22Rv1 (cell line): Measurements from ENCODE around the gene WWC1.

ENCODE experiments used
- ZFX ChIP-seq: fragments of 450-650 bp; IDR thresholded peaks from 2 replicates; pipeline ENCODE4 v1.6.1; 2017; ENCODE audit warnings: antibody characterized with exemption, borderline replicate concordance
- TF ChIP-seq, protein P1 (sequence below): fragments of 450-650 bp; IDR thresholded peaks from 2 replicates; pipeline ENCODE4 v1.5.1; 2017; ENCODE audit warnings: mild to moderate bottlenecking

DNA sequence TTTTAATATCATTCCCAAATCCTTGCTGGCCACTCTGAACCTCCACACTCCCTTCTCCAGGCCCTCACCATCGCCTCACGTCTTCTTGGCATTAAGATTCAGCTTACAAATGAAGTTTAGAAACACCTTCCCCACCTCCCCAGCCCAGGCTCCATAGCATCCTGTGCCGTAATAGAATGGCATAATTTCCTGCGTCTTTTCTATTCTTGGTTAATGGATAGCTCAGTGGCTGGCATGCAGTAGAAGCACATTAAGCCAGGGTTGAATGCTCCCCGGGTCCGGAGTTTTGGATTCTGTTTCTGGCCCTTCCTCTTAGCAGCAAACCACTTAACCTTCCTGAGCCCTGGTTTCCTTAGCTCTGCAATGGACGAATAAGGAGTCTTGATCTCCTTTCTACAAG, 13.8 kb downstream of the WWC1 start:
- TF ChIP-seq, protein P1, sequence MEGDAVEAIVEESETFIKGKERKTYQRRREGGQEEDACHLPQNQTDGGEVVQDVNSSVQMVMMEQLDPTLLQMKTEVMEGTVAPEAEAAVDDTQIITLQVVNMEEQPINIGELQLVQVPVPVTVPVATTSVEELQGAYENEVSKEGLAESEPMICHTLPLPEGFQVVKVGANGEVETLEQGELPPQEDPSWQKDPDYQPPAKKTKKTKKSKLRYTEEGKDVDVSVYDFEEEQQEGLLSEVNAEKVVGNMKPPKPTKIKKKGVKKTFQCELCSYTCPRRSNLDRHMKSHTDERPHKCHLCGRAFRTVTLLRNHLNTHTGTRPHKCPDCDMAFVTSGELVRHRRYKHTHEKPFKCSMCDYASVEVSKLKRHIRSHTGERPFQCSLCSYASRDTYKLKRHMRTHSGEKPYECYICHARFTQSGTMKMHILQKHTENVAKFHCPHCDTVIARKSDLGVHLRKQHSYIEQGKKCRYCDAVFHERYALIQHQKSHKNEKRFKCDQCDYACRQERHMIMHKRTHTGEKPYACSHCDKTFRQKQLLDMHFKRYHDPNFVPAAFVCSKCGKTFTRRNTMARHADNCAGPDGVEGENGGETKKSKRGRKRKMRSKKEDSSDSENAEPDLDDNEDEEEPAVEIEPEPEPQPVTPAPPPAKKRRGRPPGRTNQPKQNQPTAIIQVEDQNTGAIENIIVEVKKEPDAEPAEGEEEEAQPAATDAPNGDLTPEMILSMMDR, result no peak
- TF ChIP-seq ZFX, result no peak
